SU-DHL-6 (cell line): ENCODE results near the gene ACOT6.

Source experiments
- H2AFZ ChIP-seq: fragments of 200-600 bp; sonication (generic); 2 replicates; pipeline ENCODE4 v1.6.1; 2014; ENCODE audit warnings: low read depth, mild to moderate bottlenecking, moderate library complexity, mixed read lengths, antibody characterized with exemption, low read length; ENCODE audit not compliant: severe bottlenecking
- H3F3A ChIP-seq: fragments of 200-600 bp; shearing (Covaris generic); 2 replicates; pipeline ENCODE4 v1.6.0; 2016; ENCODE audit warnings: antibody characterized with exemption, mild to moderate bottlenecking; ENCODE audit not compliant: insufficient read depth
- H3K27ac ChIP-seq: fragments of 200-600 bp; sonication (generic); 2 replicates; pipeline ENCODE4 v1.5.1; 2016; ENCODE audit warnings: low read depth, mild to moderate bottlenecking, low read length, moderate library complexity, mixed read lengths
- H3K27me3 ChIP-seq: fragments of 200-600 bp; sonication (generic), shearing (Covaris generic); 2 replicates; pipeline ENCODE4 v1.6.0; 2014; ENCODE audit warnings: mild to moderate bottlenecking, low read length
- H3K36me3 ChIP-seq: fragments of 200-600 bp; sonication (generic); 2 replicates; pipeline ENCODE4 v1.6.1; 2014; ENCODE audit warnings: mild to moderate bottlenecking, low read length, mixed read lengths
- H3K4me2 ChIP-seq: fragments of 300-600, 200-600 bp; shearing (Covaris generic), sonication (generic); 2 replicates; pipeline ENCODE4 v1.6.0; 2014; ENCODE audit warnings: low read length, low read depth, mild to moderate bottlenecking; ENCODE audit not compliant: poor library complexity, severe bottlenecking
- H3K4me3 ChIP-seq: fragments of 200-600 bp; sonication (generic); 2 replicates; pipeline ENCODE4 v1.5.1; 2014; ENCODE audit warnings: antibody characterized with exemption, low read length, mild to moderate bottlenecking, mixed read lengths; ENCODE audit not compliant: insufficient read depth, poor library complexity, severe bottlenecking
- H3K79me2 ChIP-seq: fragments of 200-600 bp; sonication (generic); 2 replicates; pipeline ENCODE4 v1.6.1; 2014; ENCODE audit warnings: mild to moderate bottlenecking, low read length, moderate library complexity; ENCODE audit not compliant: insufficient read depth
- H3K9ac ChIP-seq: fragments of 200-600 bp; sonication (generic); 2 replicates; pipeline ENCODE4 v1.7.0; 2014; ENCODE audit warnings: mild to moderate bottlenecking, low read length
- H3K9me2 ChIP-seq: fragments of 200-600 bp; sonication (generic); replicated peaks from 2 replicates; pipeline ENCODE4 v1.6.1; 2014; ENCODE audit warnings: low read length; ENCODE audit not compliant: insufficient read depth
- H3K9me3 ChIP-seq: fragments of 200-600 bp; sonication (generic); 2 replicates; pipeline ENCODE4 v1.6.1; 2014; ENCODE audit warnings: low read length, mixed read lengths; ENCODE audit not compliant: insufficient read depth
- H4K20me1 ChIP-seq: fragments of 200-600 bp; sonication (generic); 2 replicates; pipeline ENCODE4 v1.6.1; 2014; ENCODE audit warnings: low read depth, mild to moderate bottlenecking, antibody characterized with exemption, low read length, moderate library complexity, mixed read lengths
- EZH2phosphoT487 ChIP-seq: fragments of 200-600 bp; sonication (generic), shearing (Covaris generic); conservative IDR thresholded peaks from 2 replicates; pipeline ENCODE4 v1.6.1; 2018; ENCODE audit warnings: mild to moderate bottlenecking, antibody characterized with exemption, low read length, moderate library complexity, mixed read lengths
- TF ChIP-seq, protein P1 (sequence below): fragments of 200-600 bp; sonication (generic); IDR thresholded peaks from one replicate; pipeline ENCODE4 v1.5.1; 2017; ENCODE audit warnings: antibody characterized with exemption, mild to moderate bottlenecking, low read length, moderate library complexity; ENCODE audit not compliant: insufficient read depth, poor library complexity, severe bottlenecking

Gene ACOT6

DNA sequence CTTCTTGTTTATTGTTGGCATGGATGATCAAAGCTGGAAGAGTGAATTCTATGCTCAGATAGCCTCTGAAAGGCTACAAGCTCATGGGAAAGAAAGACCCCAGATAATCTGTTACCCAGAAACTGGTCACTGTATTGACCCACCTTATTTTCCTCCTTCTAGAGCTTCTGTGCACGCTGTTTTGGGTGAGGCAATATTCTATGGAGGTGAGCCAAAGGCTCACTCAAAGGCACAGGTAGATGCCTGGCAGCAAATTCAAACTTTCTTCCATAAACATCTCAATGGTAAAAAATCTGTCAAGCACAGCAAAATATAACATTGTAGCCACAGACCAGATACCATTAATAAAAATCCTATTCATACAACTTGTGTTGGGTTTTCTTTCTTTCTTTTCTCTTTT lies 7.2 kb downstream of the ACOT6 start:
- no peaks in the 10 kb centered on the region for H3K27me3 ChIP-seq
- H3F3A ChIP-seq: no peaks in the 10 kb centered on the region
- no peaks in the 10 kb centered on the region for H3K9me2 ChIP-seq
- no peak overlapping the region for H3K4me2 ChIP-seq
- no peak overlapping the region for H3K9ac ChIP-seq
- no peak overlapping the region for H3K27ac ChIP-seq
- TF ChIP-seq, protein P1, sequence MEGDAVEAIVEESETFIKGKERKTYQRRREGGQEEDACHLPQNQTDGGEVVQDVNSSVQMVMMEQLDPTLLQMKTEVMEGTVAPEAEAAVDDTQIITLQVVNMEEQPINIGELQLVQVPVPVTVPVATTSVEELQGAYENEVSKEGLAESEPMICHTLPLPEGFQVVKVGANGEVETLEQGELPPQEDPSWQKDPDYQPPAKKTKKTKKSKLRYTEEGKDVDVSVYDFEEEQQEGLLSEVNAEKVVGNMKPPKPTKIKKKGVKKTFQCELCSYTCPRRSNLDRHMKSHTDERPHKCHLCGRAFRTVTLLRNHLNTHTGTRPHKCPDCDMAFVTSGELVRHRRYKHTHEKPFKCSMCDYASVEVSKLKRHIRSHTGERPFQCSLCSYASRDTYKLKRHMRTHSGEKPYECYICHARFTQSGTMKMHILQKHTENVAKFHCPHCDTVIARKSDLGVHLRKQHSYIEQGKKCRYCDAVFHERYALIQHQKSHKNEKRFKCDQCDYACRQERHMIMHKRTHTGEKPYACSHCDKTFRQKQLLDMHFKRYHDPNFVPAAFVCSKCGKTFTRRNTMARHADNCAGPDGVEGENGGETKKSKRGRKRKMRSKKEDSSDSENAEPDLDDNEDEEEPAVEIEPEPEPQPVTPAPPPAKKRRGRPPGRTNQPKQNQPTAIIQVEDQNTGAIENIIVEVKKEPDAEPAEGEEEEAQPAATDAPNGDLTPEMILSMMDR: no peak
- TF ChIP-seq EZH2phosphoT487: no peak
- H4K20me1 ChIP-seq: no peaks in the 10 kb centered on the region
- no peaks in the 10 kb centered on the region for H3K79me2 ChIP-seq
- no peak overlapping the region for H3K4me3 ChIP-seq
- no peaks in the 10 kb centered on the region for H3K9me3 ChIP-seq
- no peaks in the 10 kb centered on the region for H3K36me3 ChIP-seq
- H2AFZ ChIP-seq: no peak overlapping the region

DNA sequence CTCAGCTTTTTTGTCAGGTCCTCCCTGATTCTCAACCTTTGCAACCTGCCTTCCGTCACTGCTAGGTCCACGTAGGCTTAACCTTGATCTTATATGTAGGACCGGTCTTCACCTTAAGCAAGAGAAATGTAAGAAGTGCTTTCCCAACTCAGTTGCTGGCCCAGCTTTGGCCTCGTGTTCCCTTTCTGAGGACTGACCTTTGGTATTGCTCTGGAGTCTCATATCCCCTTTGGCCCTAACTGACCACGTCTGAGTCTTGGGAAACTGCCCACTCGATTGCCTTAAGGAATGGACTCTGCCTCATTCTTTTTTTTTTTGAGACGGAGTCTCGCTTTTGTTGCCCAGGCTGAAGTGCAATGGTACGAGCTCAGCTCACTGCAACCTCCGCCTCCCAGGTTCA lies 8.0 kb downstream of the ACOT6 start:
- Histone ChIP-seq H3K9me2 (no peaks in the 10 kb centered on the region), H3K36me3 (no peaks in the 10 kb centered on the region), H3K27ac (no peak overlapping the region), H4K20me1 (no peaks in the 10 kb centered on the region), H3K4me3 (no peak overlapping the region), H2AFZ (no peak overlapping the region), H3F3A (no peaks in the 10 kb centered on the region), H3K79me2 (no peaks in the 10 kb centered on the region), H3K9ac (no peak overlapping the region), H3K27me3 (no peaks in the 10 kb centered on the region), H3K9me3 (no peaks in the 10 kb centered on the region), H3K4me2 (no peak overlapping the region)
- TF ChIP-seq, protein P1: no peak
- TF ChIP-seq EZH2phosphoT487: no peak

DNA sequence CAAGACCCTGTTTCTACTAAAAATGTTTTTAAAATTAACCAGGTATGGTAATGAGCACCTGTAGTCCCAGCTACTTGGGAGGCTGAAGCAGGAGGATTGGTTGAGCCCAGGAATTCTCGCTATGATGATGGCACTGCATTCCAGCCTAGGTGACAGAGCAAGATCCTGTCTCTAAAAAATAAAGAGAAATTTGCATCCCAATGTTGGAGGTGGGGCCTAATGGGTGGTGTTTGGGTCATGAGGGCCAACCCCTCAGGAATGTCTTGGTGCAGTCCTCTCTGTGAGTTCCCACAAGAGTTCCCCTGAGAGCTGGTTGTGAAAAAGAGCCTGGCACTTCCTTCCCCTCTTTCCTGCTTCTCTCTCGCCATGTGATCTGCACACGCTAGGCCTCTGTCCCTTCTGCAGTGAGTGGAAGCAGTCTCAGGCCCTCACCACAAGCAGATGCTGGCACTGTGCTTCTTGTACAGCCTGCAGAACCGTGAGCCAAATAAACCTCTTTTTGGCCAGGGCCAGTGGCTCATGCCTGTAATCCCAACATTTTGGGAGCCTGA lies 11.3 kb downstream of the ACOT6 start:
- H3K27me3 ChIP-seq: no peaks in the 10 kb centered on the region
- H3K79me2 ChIP-seq: no peaks in the 10 kb centered on the region
- TF ChIP-seq EZH2phosphoT487: no peak
- TF ChIP-seq, protein P1: no peak
- H3F3A ChIP-seq: no peaks in the 10 kb centered on the region
- H3K4me2 ChIP-seq: no peak overlapping the region
- no peaks in the 10 kb centered on the region for H4K20me1 ChIP-seq
- no peak overlapping the region for H3K27ac ChIP-seq
- H2AFZ ChIP-seq: no peak overlapping the region
- no peaks in the 10 kb centered on the region for H3K9me2 ChIP-seq
- no peaks in the 10 kb centered on the region for H3K36me3 ChIP-seq
- no peak overlapping the region for H3K4me3 ChIP-seq
- no peak overlapping the region for H3K9ac ChIP-seq
- H3K9me3 ChIP-seq: no peaks in the 10 kb centered on the region
